Trophoblast cell (in vitro differentiated cells and primary cell): ENCODE data around the gene TIMM9.

Experiments
- DNase-seq, 2 donors: peaks; one replicate each; pipeline ENCODE4 v3.0.0-alpha.2; 2016
- H2AFZ ChIP-seq: 2 replicates; pipeline ENCODE4 v1.6.1; 2013; ENCODE audit warnings: low read length, moderate library complexity, mild to moderate bottlenecking; ENCODE audit not compliant: insufficient read depth, poor library complexity
- H2AK5ac ChIP-seq: 2 replicates; pipeline ENCODE4 v1.6.1; 2013; ENCODE audit warnings: mild to moderate bottlenecking, low read length
- H2BK120ac ChIP-seq: 2 replicates; pipeline ENCODE4 v1.6.1; 2013; ENCODE audit warnings: low read length, mild to moderate bottlenecking, moderate library complexity; ENCODE audit not compliant: insufficient read depth, poor library complexity
- H2BK12ac ChIP-seq: 2 replicates; pipeline ENCODE4 v1.6.1; 2013; ENCODE audit warnings: mild to moderate bottlenecking, low read length, moderate library complexity
- H2BK5ac ChIP-seq: 2 replicates; pipeline ENCODE4 v1.6.1; 2013; ENCODE audit warnings: low read length, low read depth, moderate library complexity, mild to moderate bottlenecking; ENCODE audit not compliant: poor library complexity
- H3K14ac ChIP-seq: 2 replicates; pipeline ENCODE4 v1.6.1; 2013; ENCODE audit warnings: mild to moderate bottlenecking, low read length
- H3K18ac ChIP-seq: 2 replicates; pipeline ENCODE4 v1.6.1; 2013; ENCODE audit warnings: mild to moderate bottlenecking, low read length
- H3K23ac ChIP-seq: 2 replicates; pipeline ENCODE4 v1.6.1; 2013; ENCODE audit warnings: low read length
- H3K27ac ChIP-seq: 2 replicates; pipeline ENCODE4 v1.5.1; 2013; ENCODE audit warnings: low read depth, mild to moderate bottlenecking, inconsistent platforms, low read length, moderate library complexity
- H3K27me3 ChIP-seq: 2 replicates; pipeline ENCODE4 v1.6.1; 2013; ENCODE audit warnings: inconsistent platforms, mild to moderate bottlenecking, low read length, moderate library complexity; ENCODE audit not compliant: insufficient read depth
- H3K36me3 ChIP-seq, 2 experiments: 1 replicate in 1 of 2; 2 replicates in 1 of 2; pipeline ENCODE4 v1.6.1; 2013; ENCODE audit warnings: low read length in 2 of 2, mild to moderate bottlenecking in 2 of 2, moderate library complexity in 1 of 2; ENCODE audit not compliant: insufficient read depth in 2 of 2, control insufficient read depth in 1 of 2
- H3K4ac ChIP-seq: 2 replicates; pipeline ENCODE4 v1.6.1; 2013; ENCODE audit warnings: low read depth, mild to moderate bottlenecking, low read length, moderate library complexity
- H3K4me1 ChIP-seq, 2 experiments: 1 replicate in 1 of 2; 2 replicates in 1 of 2; pipeline ENCODE4 v1.6.1; 2013; ENCODE audit warnings: low read length in 2 of 2, mild to moderate bottlenecking in 2 of 2, moderate library complexity in 1 of 2; ENCODE audit not compliant: insufficient read depth in 2 of 2, control insufficient read depth in 1 of 2
- H3K4me2 ChIP-seq: 2 replicates; pipeline ENCODE4 v1.6.1; 2013; ENCODE audit warnings: inconsistent platforms, mild to moderate bottlenecking, low read length, moderate library complexity
- H3K4me3 ChIP-seq: 2 replicates; pipeline ENCODE4 v1.5.1; 2013; ENCODE audit warnings: mild to moderate bottlenecking, low read depth, low read length, inconsistent platforms
- H3K79me1 ChIP-seq: one replicate; pipeline ENCODE4 v1.6.1; 2013; ENCODE audit warnings: low read length
- H3K79me2 ChIP-seq: 2 replicates; pipeline ENCODE4 v1.6.1; 2013; ENCODE audit warnings: low read length, mild to moderate bottlenecking; ENCODE audit not compliant: control insufficient read depth, insufficient read depth, poor library complexity
- H3K9ac ChIP-seq: 2 replicates; pipeline ENCODE4 v1.6.1; 2013; ENCODE audit warnings: mild to moderate bottlenecking, low read length
- H3K9me3 ChIP-seq: 2 replicates; pipeline ENCODE4 v1.6.1; 2013; ENCODE audit warnings: low read depth, mild to moderate bottlenecking, control low read depth, inconsistent platforms, low read length; ENCODE audit not compliant: insufficient read depth
- H4K12ac ChIP-seq: 2 replicates; pipeline ENCODE4 v1.6.1; 2013; ENCODE audit warnings: low read depth, mild to moderate bottlenecking, low read length, moderate library complexity
- H4K8ac ChIP-seq: 2 replicates; pipeline ENCODE4 v1.6.1; 2013; ENCODE audit warnings: low read depth, mild to moderate bottlenecking, low read length, moderate library complexity
- H4K91ac ChIP-seq: one replicate; pipeline ENCODE4 v1.6.1; 2013; ENCODE audit warnings: low read depth, mild to moderate bottlenecking, low read length, moderate library complexity
- WGBS: extraction: QIAGEN DNeasy Blood & Tissue Kit; methylation state at CpG from one replicate; pipeline ENCODE4 v1.1.7; 2013; ENCODE audit warnings: missing lambda C conversion rate; ENCODE audit not compliant: insufficient read length, insufficient coverage; ENCODE audit errors: extremely low coverage; 5-methylcytosine and 5-hydroxymethylcytosine counted together

Gene TIMM9

GRCh38 chr14:58398895-58399294, 28.4 kb downstream of the TIMM9 start:
- H4K91ac ChIP-seq, result no peak overlapping the region
- no peak overlapping the region for H4K12ac ChIP-seq
- no peaks in the 10 kb centered on the region for H3K79me2 ChIP-seq
- no peak overlapping the region for H3K4ac ChIP-seq
- no peak overlapping the region for H3K14ac ChIP-seq
- H3K23ac ChIP-seq, result no peak overlapping the region
- no peaks in the 10 kb centered on the region for H3K36me3 ChIP-seq
- no peak overlapping the region for H2BK12ac ChIP-seq
- H4K8ac ChIP-seq, result no peak overlapping the region
- H2BK120ac ChIP-seq, result no peak overlapping the region
- H3K4me3 ChIP-seq, result no peak overlapping the region
- no peaks in the 10 kb centered on the region for H3K79me1 ChIP-seq
- no peak overlapping the region for H2BK5ac ChIP-seq
- H3K27ac ChIP-seq, result no peak overlapping the region
- no peak overlapping the region for H2AFZ ChIP-seq
- H3K4me2 ChIP-seq, result no peak overlapping the region
- no peak for DNase-seq
- no CpG with 5 or more reads among the region's 3 CpGs for WGBS
- no peak overlapping the region for H3K18ac ChIP-seq
- H3K4me1 ChIP-seq, result peaks cover 0 to 6% of the 10 kb centered on the region in 2 experiments
- H2AK5ac ChIP-seq, result no peak overlapping the region
- H3K9me3 ChIP-seq, result no peaks in the 10 kb centered on the region
- H3K9ac ChIP-seq, result no peak overlapping the region
- H3K27me3 ChIP-seq, result no peaks in the 10 kb centered on the region

GRCh38 chr14:58398495-58398894, 28.8 kb downstream of the TIMM9 start:
- no peak overlapping the region for H3K27ac ChIP-seq

GRCh38 chr14:58397156-58397555, 30.2 kb downstream of the TIMM9 start:
- Histone ChIP-seq H3K18ac (no peak overlapping the region), H2BK5ac (no peak overlapping the region), H3K4me1 (peaks cover 0 to 6% of the 10 kb centered on the region in 2 experiments), H2AFZ (no peak overlapping the region), H3K27ac (no peak overlapping the region), H3K27me3 (no peaks in the 10 kb centered on the region), H3K4me3 (no peak overlapping the region), H2BK120ac (no peak overlapping the region), H3K23ac (no peak overlapping the region), H3K9me3 (no peaks in the 10 kb centered on the region), H4K8ac (no peak overlapping the region), H3K9ac (no peak overlapping the region), H2BK12ac (no peak overlapping the region), H3K4ac (no peak overlapping the region), H2AK5ac (no peak overlapping the region), H4K91ac (no peak overlapping the region), H3K4me2 (no peak overlapping the region), H3K36me3 (no peaks in the 10 kb centered on the region), H3K79me2 (no peaks in the 10 kb centered on the region), H3K14ac (no peak overlapping the region), H4K12ac (no peak overlapping the region), H3K79me1 (no peaks in the 10 kb centered on the region)
- DNase-seq, result no peak
- WGBS, result no CpG with 5 or more reads among the region's 6 CpGs

More at GRCh38 chr14:58398495-58398894, 28.8 kb downstream of the TIMM9 start:
- Histone ChIP-seq H2AK5ac (no peak overlapping the region), H3K4ac (no peak overlapping the region), H3K23ac (no peak overlapping the region), H2BK5ac (no peak overlapping the region), H3K18ac (no peak overlapping the region), H3K14ac (no peak overlapping the region), H3K79me2 (no peaks in the 10 kb centered on the region), H4K12ac (no peak overlapping the region), H4K8ac (no peak overlapping the region), H3K27me3 (no peaks in the 10 kb centered on the region), H2BK12ac (no peak overlapping the region), H3K9me3 (no peaks in the 10 kb centered on the region), H2BK120ac (no peak overlapping the region), H3K4me2 (no peak overlapping the region), H3K4me3 (no peak overlapping the region), H3K9ac (no peak overlapping the region), H4K91ac (no peak overlapping the region), H3K79me1 (no peaks in the 10 kb centered on the region), H3K4me1 (peaks cover 0 to 6% of the 10 kb centered on the region in 2 experiments), H2AFZ (no peak overlapping the region), H3K36me3 (no peaks in the 10 kb centered on the region)
- no peak for DNase-seq

GRCh38 chr14:58395812-58396788, 31.2 kb downstream of the TIMM9 start, which contains the start of gene TOMM20L:
Gene TOMM20L (plus strand): TSS chr14:58395930. CDS start chr14:58395958, 28 bp downstream.
- peak within 1 kb of the TSS; percentile 84 for H2AFZ ChIP-seq

More at GRCh38 chr14:58395812-58396788, 31.2 kb downstream of the TIMM9 start, which contains the start of gene TOMM20L:
- H3K4ac ChIP-seq, result no peak within 1 kb of the TSS
- no peak within 1 kb of the TSS for H3K23ac ChIP-seq
- peak within 1 kb of the TSS; percentile 63 for H3K4me3 ChIP-seq
- no peak within 1 kb of the TSS for H3K27ac ChIP-seq
- H3K79me2 ChIP-seq, result no peaks in the 10 kb centered on the region
- WGBS, result no CpG with 5 or more reads among the region's 86 CpGs
- peaks cover 0 to 6% of the 10 kb centered on the region in 2 experiments for H3K4me1 ChIP-seq
- H3K9me3 ChIP-seq, result no peaks in the 10 kb centered on the region
- H3K79me1 ChIP-seq, result no peaks in the 10 kb centered on the region
- no peak within 1 kb of the TSS for H2BK120ac ChIP-seq
- no peaks in the 10 kb centered on the region for H3K27me3 ChIP-seq
- H2BK12ac ChIP-seq, result no peak within 1 kb of the TSS
- H4K8ac ChIP-seq, result peak within 1 kb of the TSS; percentile 49
- H2AK5ac ChIP-seq, result no peak within 1 kb of the TSS
- peak within 1 kb of the TSS; percentile 18 for H3K14ac ChIP-seq
- H3K4me2 ChIP-seq, result peak within 1 kb of the TSS; percentile 67
- H3K36me3 ChIP-seq, result no peaks in the 10 kb centered on the region
- H3K9ac ChIP-seq, result peak within 1 kb of the TSS; percentile 4
- peak; percentile 45 to 81 for DNase-seq
- peak within 1 kb of the TSS; percentile 10 for H4K12ac ChIP-seq
- H4K91ac ChIP-seq, result peak within 1 kb of the TSS; percentile 11
- no peak within 1 kb of the TSS for H2BK5ac ChIP-seq
- no peak within 1 kb of the TSS for H3K18ac ChIP-seq
